K562 (cell line): ENCODE measurements around the gene B3GAT1.

ENCODE experiments used
- CTCF ChIP-seq, 3 experiments: IDR thresholded peaks in 2 of 3; conservative IDR thresholded peaks in 1 of 3; 2 replicates each; pipeline ENCODE4 v1.5.1; 2011 to 2012; ENCODE audit warnings: low read length in 3 of 3, mild to moderate bottlenecking in 3 of 3, control low read depth in 2 of 3, improper control_type of control experiment in 1 of 3, inconsistent platforms in 1 of 3, low read depth in 1 of 3, mixed read lengths in 1 of 3, moderate library complexity in 1 of 3; ENCODE audit not compliant: insufficient read depth in 2 of 3
- ERF ChIP-seq: fragments of 450-650 bp; formaldehyde crosslinking; IDR thresholded peaks from 2 replicates; pipeline ENCODE4 v1.4.0; 2020; ENCODE audit warnings: mild to moderate bottlenecking, mixed read lengths
- MTA3 ChIP-seq: fragments of 450-650 bp; formaldehyde crosslinking; IDR thresholded peaks from 2 replicates; pipeline ENCODE4 v1.6.1; 2017; ENCODE audit warnings: mild to moderate bottlenecking, borderline replicate concordance
- MXI1 ChIP-seq: IDR thresholded peaks from 2 replicates; pipeline ENCODE4 v1.6.1; 2011; ENCODE audit warnings: low read depth, mild to moderate bottlenecking, improper control_type of control experiment, low read length
- NFRKB ChIP-seq: fragments of 450-650 bp; IDR thresholded peaks from 2 replicates; pipeline ENCODE4 v1.6.1; 2016; ENCODE audit warnings: low read depth
- RAD21 ChIP-seq, 2 experiments: fragments of 250-450 bp in 1 of 2; fragments of 450-650 bp in 1 of 2; sonication (Bioruptor Pico) in 1 of 2; formaldehyde crosslinking in 1 of 2; IDR thresholded peaks in 1 of 2; conservative IDR thresholded peaks in 1 of 2; 2 replicates each; pipeline versions ENCODE4 v1.4.0 to v1.8.0; 2020 to 2022; ENCODE audit warnings: mild to moderate bottlenecking in 2 of 2, moderate library complexity in 1 of 2
- RFX5 ChIP-seq: IDR thresholded peaks from 2 replicates; pipeline ENCODE4 v1.6.1; 2011; ENCODE audit warnings: low read depth, mild to moderate bottlenecking, improper control_type of control experiment, low read length
- SUPT5H ChIP-seq: fragments of 450-650 bp; IDR thresholded peaks from 2 replicates; pipeline ENCODE4 v1.6.1; 2016
- TF ChIP-seq, protein P1 (sequence below): sonication (generic); formaldehyde crosslinking; IDR thresholded peaks from 2 replicates; pipeline ENCODE4 v1.8.1; 2023; ENCODE audit warnings: mild to moderate bottlenecking, missing genetic modification reagents

- TF ChIP-seq RFX5 (no peak), NFRKB (no peak), CTCF (IDR thresholded peaks at IDR 0.05 in 2 of 3, conservative IDR thresholded peaks at IDR 0.05 in 1 of 3; ENCODE audit: insufficient read depth in 2 of 3, low read depth in 1 of 3, low read length in 3 of 3) (no peak), MTA3 (no peak), ERF (CRISPR knock-in tag) (no peak), MXI1 (no peak), SUPT5H (no peak), RAD21 (CRISPR knock-in tag; conservative IDR thresholded peaks at IDR 0.05 in 1 of 2, IDR thresholded peaks at IDR 0.05 in 1 of 2) (no peak)
- TF ChIP-seq, protein P1, sequence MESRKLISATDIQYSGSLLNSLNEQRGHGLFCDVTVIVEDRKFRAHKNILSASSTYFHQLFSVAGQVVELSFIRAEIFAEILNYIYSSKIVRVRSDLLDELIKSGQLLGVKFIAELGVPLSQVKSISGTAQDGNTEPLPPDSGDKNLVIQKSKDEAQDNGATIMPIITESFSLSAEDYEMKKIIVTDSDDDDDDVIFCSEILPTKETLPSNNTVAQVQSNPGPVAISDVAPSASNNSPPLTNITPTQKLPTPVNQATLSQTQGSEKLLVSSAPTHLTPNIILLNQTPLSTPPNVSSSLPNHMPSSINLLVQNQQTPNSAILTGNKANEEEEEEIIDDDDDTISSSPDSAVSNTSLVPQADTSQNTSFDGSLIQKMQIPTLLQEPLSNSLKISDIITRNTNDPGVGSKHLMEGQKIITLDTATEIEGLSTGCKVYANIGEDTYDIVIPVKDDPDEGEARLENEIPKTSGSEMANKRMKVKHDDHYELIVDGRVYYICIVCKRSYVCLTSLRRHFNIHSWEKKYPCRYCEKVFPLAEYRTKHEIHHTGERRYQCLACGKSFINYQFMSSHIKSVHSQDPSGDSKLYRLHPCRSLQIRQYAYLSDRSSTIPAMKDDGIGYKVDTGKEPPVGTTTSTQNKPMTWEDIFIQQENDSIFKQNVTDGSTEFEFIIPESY (CRISPR knock-in tag), result no peak
Measured at GRCh38 chr11:134405436-134405835, 6.6 kb downstream of the B3GAT1 start.
